Renal cortex interstitium (tissue), 15 donors: ENCODE measurements around the gene SH3BP2. TPM values are rescaled to one million over a fixed set of nuclear protein-coding genes. Genes with fewer than 3 reads are reported as not detected.

Experiments
- DNase-seq, 11 donors: peaks; one replicate each; pipeline ENCODE4 v3.0.0-alpha.2; 2013; ENCODE audit warnings: low read depth in 9 of 11, low spot score in 4 of 11; ENCODE audit errors: extremely low read depth in 1 of 11
- long read RNA-seq, 16 experiments: transcript quantifications; one replicate each; lab custom pipeline, GENCODE V29; 2026
- polyA plus RNA-seq, 3 donors: library from polyadenylated mRNA; unstranded; fragments of 120-200 nt; gene quantifications; one replicate each; pipeline ENCODE4 v1.2.1, GENCODE V29; 2013; ENCODE audit not compliant: insufficient read length in 3 of 3

The SH3BP2 gene, protein sequence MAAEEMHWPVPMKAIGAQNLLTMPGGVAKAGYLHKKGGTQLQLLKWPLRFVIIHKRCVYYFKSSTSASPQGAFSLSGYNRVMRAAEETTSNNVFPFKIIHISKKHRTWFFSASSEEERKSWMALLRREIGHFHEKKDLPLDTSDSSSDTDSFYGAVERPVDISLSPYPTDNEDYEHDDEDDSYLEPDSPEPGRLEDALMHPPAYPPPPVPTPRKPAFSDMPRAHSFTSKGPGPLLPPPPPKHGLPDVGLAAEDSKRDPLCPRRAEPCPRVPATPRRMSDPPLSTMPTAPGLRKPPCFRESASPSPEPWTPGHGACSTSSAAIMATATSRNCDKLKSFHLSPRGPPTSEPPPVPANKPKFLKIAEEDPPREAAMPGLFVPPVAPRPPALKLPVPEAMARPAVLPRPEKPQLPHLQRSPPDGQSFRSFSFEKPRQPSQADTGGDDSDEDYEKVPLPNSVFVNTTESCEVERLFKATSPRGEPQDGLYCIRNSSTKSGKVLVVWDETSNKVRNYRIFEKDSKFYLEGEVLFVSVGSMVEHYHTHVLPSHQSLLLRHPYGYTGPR
- polyA plus RNA-seq: 10 to 100 TPM; 23.9 to 46.5 (median 35.8) TPM
- long read RNA-seq, donor 1, partial matches to known transcripts: 0 of 4 reads
- long read RNA-seq, donor 1, other reads (novel, unspliced or antisense): 0 of 4 reads
- long read RNA-seq, donor 2, full-length matches to known transcripts: 4 of 4 reads
- long read RNA-seq, donor 2, partial matches to known transcripts: 0 of 4 reads
- long read RNA-seq, donor 2, other reads (novel, unspliced or antisense): 0 of 4 reads
- long read RNA-seq, donor 3, partial matches to known transcripts: 18 of 19 reads
- long read RNA-seq, donor 3, other reads (novel, unspliced or antisense): 0 of 19 reads
- long read RNA-seq, donor 4, partial matches to known transcripts: 0 of 3 reads
- long read RNA-seq, donor 4, other reads (novel, unspliced or antisense): 0 of 3 reads
- long read RNA-seq, donor 5: 0 reads
- long read RNA-seq, donor 6, partial matches to known transcripts: 8 of 12 reads
- long read RNA-seq, donor 6, other reads (novel, unspliced or antisense): 0 of 12 reads
- long read RNA-seq, donor 7, partial matches to known transcripts: 12 of 15 reads
- long read RNA-seq, donor 7, other reads (novel, unspliced or antisense): 0 of 15 reads
- long read RNA-seq, donor 8: 0 reads
- long read RNA-seq, donor 9, partial matches to known transcripts: 0 of 3 reads
- long read RNA-seq, donor 9, other reads (novel, unspliced or antisense): 0 of 3 reads
- long read RNA-seq, donor 10, partial matches to known transcripts: 0 of 2 reads
- long read RNA-seq, donor 10, other reads (novel, unspliced or antisense): 0 of 2 reads
- long read RNA-seq, donor 11, partial matches to known transcripts: 0 of 2 reads
- long read RNA-seq, donor 11, other reads (novel, unspliced or antisense): 0 of 2 reads
- long read RNA-seq, donor 12, partial matches to known transcripts: 6 of 8 reads
- long read RNA-seq, donor 12, other reads (novel, unspliced or antisense): 0 of 8 reads
- long read RNA-seq, donor 13: 0 reads
- long read RNA-seq, donor 14, full-length matches to known transcripts: 3 of 17 reads
- long read RNA-seq, donor 14, partial matches to known transcripts: 14 of 17 reads
- long read RNA-seq, donor 14, other reads (novel, unspliced or antisense): 0 of 17 reads
- long read RNA-seq, donor 15, partial matches to known transcripts: 0 of 1 reads
- long read RNA-seq, donor 15, other reads (novel, unspliced or antisense): 0 of 1 reads
- long read RNA-seq, donor 16, partial matches to known transcripts: 0 of 8 reads
- long read RNA-seq, donor 16, other reads (novel, unspliced or antisense): 0 of 8 reads

DNA sequence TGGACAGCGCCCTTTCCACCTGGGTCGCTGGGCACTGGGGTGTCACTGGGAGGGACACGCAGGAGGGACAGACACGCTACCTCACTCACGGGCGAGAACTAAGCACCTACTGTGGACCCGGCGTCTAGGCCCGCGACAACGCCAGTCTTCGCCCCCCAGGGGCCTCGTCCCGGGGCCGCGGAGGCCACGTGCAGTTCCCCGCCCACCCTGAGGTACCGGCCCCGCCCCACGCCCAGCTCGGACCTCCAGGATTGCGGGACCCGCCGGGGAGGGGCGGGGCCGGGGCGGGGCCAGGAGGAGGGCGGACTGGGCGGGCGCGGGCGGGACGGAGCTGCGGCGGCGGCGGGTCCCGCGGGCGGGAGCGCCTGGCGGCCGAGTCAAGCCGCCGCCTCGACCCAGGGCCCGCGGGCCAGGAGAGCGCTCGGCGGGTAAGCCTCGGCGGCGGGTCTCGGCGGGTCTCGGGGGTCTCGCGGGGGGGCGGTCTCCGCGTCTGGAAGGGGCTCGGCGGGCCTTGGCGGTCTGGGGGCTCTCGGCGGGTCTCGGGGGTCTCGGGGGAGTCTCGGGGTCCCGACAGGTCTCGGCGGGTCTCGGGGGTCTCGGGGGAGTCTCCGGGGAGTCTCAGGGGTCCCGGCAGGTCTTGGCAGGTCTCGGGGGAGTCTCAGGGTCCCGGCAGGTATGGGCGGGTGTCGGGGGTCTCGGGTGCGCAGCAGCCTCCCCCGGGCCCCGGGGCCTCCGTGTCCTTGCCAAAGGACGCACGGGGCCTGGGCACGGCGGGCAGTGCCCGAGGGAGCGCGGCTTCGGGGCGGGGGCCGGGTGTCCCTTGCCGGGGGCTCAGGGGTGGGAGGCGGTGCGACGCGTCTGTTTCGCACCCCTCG, at the start of gene SH3BP2:
Gene SH3BP2 (plus strand): TSS at position 375 of the 875 bp plus-strand sequence. CDS start 27,533 bp downstream, outside the sequence.
- peak in 1 of 11 donors; percentile 60 for DNase-seq

DNA sequence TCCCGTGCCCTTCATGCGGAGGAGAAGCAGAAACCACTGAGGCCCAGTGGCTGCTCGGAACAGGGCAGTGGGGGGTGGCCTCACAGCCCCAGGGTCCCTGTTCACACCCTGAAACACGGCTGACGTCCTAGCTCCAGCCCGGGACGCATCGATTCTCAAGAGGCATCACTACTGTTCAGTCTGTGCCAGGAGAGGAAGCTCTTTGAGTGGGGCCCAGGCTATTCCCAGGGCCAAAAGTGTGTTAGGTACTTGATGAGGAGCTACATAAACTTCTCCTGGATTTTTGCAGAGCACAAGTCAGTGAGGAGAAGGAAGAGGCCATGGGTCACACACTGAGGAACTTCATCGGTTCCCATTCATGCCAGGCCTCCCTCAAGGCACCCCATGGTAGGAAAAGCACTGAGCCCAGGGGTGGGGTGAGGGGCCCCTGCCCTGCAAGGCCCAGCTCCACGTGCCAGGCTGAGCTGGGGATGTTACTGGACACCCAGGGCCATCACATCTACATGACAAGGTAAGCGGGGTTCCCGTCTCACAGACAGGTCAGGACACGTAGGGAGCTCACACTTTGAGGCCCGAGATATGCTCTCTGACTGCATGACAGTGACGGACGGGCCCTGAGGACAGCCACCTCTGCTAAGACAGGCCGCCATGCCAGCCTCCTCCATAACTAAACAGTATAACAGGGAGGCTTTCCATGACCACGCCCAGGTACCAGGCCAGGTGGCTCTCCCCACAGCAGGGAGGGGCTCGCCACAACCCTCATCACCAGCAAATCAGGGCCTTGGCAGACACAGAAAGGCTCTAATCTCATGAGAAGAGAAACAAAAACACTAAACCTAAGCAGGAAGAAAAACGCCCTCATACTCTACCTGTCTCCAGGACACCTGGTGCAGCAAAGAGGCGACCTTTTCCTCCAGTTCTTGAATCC, 49.1 kb upstream of the SH3BP2 start:
- no peak for DNase-seq

DNA sequence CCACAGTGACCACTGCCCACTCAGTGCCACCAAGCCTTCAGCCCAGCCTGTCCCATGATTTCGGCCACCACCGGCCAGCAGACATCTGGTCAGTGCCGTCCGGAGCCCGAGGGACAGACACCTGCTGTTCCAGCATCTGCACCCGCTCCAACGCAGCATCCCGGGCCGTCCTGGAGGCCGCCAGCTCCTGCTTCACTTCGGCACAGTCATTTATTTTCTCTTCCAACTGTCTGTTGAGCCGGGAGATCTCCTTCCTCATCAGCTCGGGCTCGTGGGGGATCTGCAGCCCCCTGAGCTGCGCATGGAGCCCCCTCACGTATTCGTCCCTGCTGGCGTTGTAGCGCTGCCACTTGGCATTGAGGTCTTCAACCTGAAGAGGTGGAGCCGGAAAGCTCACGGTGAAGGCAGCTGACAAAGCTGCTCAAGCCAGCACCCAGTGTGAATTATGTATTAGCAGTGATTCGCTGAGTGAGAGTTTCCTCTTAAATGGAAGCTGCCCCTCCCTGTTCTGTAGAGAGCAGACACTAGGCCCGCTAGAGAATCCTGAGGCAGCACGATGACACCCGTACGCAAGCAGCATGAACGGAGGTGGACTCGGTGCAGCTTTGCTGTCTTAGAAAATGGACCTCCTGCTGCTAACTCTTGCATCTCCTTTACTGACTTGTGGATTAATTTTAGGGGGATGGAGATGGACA, 48.2 kb upstream of the SH3BP2 start:
- DNase-seq: no peak

DNA sequence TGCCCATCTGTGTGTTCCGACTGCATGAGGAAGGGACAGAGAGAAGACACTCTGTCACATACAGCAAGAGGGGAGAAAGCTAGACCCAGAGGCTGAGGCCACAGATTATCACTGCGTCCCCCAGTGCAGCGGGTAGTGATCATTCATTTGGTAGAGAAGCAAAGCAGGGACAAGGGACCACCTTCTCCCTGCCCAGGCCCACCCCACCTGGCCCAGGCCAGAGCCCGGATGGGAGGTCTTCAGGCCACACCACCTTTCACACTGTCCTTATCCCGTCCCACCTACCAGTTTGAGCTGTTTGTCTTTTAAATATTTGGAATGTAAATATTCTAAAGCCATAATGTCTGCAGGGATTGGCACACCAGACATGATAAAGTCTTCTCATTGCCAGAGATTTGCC, 47.4 kb upstream of the SH3BP2 start:
- no peak for DNase-seq

DNA sequence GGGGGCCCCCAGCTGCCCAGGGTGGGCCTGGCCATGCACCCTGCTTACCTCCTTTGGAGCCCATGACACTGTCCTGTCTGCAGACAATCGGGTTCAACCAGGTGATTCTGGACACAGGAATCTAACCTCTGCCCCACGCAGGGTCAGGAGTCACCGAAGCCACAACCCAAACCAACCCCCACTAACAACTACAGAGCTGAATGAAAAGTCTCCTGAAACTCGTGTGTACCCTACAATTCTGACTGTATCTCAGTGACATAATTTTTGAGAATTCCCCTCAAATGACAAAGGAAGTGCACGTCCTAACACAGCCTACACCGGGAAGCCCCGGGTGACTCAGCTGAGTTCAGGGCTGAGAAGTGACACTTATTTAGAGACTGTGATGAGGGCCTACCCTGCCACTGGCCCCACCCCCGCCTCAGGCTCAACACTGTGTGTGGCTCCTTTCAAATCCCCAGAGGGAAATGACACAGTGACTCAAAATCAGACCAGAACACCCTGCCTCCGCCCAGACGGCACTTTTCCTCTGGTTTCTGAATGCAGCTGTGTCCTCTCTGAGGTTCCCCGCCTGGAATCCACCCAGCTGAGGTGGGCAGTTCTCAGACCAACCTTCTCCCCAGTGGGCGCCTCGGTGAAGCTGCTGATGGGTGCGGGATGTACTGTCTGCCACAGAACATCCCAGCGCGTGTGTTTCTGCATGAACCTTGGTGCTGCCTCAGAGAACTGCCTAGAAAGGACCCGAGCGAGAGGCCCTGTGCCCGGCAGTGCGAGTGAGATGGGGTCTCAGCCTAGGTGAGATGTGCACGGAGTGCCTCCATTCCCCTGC, 46.7 kb upstream of the SH3BP2 start:
- DNase-seq: no peak

DNA sequence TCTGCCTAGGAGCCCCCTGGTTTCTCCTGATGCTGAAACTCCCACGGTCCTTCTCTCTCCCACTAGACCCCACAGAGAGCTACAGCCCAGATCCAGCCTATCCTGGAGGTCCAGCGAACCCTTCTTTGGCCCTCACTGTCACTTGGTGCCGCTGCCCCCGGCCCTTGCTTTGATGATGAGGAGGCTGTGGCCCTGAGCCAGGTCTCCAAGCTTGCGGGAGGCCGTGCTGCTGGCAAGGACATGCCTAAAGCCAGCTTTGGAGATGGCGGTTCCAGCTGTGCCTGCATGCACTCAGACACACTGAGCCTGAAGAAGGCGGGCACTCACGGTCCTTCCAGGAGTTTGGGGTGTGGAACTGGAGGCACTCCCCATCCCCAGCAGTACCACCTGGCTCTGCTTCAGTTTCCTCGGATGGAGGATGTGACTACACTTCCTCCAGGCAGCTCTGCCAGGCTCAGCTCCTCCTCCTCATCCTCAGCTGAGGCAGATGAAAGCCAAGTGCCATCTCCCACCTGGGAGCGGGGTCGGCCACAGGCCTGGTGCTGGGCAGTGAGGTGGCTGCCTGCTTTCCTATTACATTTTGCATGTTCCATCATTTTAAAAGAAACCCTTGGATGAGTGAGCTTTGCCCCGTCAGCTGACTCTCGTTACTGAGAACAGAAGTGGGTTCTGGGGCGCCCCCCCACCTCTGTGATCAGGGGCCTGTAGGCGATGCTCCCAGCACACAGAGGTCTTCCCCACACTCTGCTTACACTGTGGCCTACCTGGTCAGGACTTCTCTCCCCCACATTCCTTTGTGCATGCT, 45.8 kb upstream of the SH3BP2 start:
- no peak for DNase-seq

DNA sequence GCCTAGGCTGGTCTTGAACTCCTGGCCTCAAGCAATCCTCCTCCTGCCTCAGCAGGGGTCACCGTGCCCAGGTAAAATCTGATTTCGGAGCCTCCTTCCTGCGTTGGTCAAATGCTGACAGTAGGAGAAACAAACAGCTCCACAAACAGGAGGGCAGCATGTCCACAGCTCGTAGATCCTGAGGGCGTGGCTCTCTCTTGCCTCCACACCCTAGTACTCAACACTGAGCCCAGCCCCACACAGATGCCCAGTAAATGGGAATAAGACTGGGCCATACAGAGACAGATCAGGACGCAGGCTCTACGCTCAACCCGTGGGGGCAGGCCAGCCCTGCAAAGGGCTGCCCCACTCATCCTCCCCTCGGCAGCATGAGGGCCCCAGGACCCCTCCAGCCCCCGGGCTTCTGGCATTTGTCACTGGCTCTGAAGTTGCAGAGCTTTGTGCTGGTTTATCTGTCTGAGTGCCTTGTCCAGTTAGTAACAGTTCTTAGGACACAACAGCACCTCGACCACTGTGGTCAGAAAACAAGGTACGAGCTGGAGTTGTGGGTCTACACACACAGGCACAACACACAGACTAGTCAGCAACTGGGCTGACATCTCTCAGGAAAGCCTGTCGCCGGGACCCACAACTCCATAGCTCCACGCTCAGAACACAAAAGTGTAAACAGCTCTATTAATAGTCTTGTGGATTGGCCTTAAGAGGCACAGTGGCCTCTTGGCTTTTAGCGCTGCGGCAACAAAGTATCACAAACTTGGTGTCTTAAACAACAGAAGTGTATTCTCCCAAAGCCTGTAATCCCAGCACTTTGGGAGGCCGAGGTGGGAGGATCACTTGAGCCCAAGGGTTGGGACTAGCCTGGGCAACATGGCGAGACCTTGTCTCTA, 41.9 kb upstream of the SH3BP2 start:
- no peak for DNase-seq

DNA sequence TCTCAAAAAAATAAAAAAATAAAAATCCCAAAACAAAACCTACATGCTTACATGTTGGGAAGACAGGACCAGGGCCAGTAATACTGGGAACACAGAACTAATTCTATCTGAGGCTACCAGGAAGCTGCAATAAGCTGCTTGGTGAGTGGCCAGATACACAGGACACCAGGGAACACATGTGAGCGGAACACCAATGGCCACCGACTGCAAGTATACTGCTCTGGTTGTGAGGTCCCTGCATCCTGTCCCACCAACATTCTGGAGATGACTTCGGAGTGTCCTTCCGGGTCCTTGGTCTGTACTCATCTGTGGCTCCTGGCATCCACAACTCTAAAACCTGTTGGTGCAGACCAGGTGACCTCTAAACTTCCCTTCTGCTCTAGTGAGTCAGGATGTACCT, 39.4 kb upstream of the SH3BP2 start:
- DNase-seq: no peak

DNA sequence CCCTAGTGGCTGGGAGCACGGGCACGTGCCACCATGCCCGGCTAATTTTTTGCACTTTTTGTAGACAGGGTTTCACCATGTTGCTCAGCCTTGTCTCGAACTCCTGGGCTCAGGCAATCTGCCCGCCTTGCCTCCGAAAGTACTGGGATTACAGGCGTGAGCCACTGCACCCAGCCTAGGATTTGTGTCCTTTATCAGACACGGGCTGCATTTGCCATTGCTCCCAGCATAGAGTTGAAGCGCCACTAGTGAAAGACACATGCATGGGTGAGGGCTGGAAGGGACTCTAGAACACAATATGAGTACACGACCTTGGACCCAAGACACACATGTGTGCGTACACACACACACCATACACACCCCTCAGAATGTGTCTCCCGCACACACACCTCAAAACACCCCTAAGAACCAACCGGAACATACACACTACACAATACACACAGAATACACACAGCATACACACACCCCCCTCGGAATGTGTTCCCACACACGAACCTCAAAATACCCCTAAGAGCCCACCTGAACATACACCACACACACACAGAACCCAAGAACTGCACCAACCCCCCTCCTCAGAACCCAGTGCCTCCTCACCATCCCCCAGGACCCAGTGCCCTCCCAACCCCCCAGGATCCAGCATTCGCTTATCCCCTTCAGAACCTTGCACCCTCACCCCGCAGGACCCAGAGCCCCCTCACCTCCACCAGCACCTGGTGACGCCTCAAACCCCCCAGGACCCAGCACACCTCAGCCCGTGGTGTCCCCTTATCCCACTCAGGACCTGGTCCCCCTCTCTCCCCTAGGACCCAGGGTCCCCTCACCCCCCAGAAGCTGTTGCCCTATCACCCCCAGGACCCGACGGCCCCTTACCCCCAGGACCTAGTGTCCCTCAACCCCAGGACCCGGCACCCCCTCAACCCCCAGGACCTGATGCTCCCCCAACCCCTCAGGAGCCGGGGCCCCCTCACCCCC, 37.8 kb upstream of the SH3BP2 start:
- no peak for DNase-seq

DNA sequence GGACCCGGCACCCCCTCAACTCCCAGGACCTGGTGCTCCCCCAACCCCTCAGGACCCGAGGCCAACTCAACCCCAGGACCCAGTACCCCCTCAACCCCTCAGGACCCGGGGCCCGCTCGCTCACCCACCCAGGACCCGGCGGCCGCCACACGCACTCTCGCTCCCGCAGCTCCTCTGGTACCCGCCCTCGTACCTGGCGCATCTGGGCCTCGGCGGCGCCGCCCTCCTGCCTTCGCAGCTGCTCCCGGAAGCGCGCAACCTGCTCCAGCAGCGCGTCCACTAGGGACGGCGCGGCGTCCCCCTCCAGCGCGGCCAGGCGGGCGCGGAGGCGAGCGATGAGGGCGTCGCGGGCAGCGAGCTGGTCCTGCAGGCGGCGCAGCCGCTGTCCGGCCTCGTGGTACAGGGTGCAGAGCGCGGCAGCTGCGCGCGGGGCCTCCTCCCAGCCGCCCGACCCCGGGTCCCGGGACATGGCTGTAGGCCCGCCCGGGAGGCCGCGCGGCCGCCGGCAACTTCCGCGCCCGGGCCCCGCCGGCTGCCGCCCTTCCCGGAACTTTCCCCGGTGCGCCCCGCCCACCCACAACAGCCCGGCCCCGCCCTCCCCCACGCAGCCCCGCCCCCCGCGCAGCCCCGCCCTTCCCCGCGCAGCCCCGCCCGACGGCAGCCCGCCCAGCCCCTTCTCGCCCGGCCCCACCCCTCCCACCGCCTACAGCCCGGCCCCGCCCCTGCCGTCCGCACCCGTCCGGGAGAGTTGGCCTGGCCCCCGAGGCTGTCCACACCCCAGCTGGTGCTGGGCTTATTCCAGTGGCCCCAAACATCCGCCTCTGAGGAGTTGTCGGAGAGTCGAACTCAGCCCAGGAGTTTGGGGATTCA, 36.8 kb upstream of the SH3BP2 start, which contains the start of gene TNIP2:
Gene TNIP2 (minus strand): TSS at position 516 of the 870 bp plus-strand sequence. CDS start 47 bp downstream, at position 469.
- peak; percentile 23 to 70 (median 56) for DNase-seq
